Vagina (tissue), 2 donors: ENCODE results near the gene UBE2L3.

Experiments
- POLR2A ChIP-seq, 2 donors: fragments of 450-650 bp; IDR thresholded peaks; one replicate each; pipeline ENCODE4 v1.6.1; 2017; ENCODE audit warnings: antibody characterized with exemption in 2 of 2, mild to moderate bottlenecking in 2 of 2, moderate library complexity in 2 of 2
- TF ChIP-seq, protein P1 (sequence below), 3 experiments: fragments of 450-650 bp in 2 of 3; fragments of 200-600 bp in 1 of 3; sonication (generic) in 1 of 3; IDR thresholded peaks; one replicate each; pipeline ENCODE4 v1.5.1; 2017 to 2019; ENCODE audit warnings: antibody characterized with exemption in 3 of 3, mild to moderate bottlenecking in 2 of 3, moderate library complexity in 2 of 3

DNA sequence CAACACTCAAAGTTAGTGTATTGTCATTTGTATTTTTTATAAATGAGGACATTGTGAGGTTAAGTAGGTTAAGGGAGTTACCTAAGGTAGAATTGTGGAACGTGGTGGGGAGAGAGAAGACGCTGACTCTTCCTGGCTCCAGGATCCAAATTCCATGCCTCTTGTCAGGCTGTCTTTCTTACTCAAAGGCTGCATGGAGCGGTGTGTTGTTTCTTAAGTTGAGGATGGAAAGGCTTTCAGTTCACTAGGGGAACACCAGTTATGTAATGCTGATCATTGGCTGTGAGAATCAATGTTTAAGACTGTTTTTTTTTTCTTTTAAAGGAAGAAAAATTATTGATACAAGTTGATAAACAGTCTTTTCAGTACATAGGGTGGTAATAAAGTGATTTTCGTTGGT lies 2.9 kb downstream of the UBE2L3 start:
- TF ChIP-seq, protein P1, sequence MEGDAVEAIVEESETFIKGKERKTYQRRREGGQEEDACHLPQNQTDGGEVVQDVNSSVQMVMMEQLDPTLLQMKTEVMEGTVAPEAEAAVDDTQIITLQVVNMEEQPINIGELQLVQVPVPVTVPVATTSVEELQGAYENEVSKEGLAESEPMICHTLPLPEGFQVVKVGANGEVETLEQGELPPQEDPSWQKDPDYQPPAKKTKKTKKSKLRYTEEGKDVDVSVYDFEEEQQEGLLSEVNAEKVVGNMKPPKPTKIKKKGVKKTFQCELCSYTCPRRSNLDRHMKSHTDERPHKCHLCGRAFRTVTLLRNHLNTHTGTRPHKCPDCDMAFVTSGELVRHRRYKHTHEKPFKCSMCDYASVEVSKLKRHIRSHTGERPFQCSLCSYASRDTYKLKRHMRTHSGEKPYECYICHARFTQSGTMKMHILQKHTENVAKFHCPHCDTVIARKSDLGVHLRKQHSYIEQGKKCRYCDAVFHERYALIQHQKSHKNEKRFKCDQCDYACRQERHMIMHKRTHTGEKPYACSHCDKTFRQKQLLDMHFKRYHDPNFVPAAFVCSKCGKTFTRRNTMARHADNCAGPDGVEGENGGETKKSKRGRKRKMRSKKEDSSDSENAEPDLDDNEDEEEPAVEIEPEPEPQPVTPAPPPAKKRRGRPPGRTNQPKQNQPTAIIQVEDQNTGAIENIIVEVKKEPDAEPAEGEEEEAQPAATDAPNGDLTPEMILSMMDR (IDR thresholded peaks at IDR 0.05): no peak
- TF ChIP-seq POLR2A (IDR thresholded peaks at IDR 0.05): no peak
